Trophoblast cell (in vitro differentiated cells and primary cell): ENCODE measurements around the gene TRIM13.
A peak's percentile ranks its signal among the peaks of the same experiment; 100 is the strongest.

Source experiments
- DNase-seq, 2 donors: peaks; one replicate each; pipeline ENCODE4 v3.0.0-alpha.2; 2016
- H2AFZ ChIP-seq: 2 replicates; pipeline ENCODE4 v1.6.1; 2013; ENCODE audit warnings: low read length, moderate library complexity, mild to moderate bottlenecking; ENCODE audit not compliant: insufficient read depth, poor library complexity
- H2AK5ac ChIP-seq: 2 replicates; pipeline ENCODE4 v1.6.1; 2013; ENCODE audit warnings: mild to moderate bottlenecking, low read length
- H2BK120ac ChIP-seq: 2 replicates; pipeline ENCODE4 v1.6.1; 2013; ENCODE audit warnings: low read length, mild to moderate bottlenecking, moderate library complexity; ENCODE audit not compliant: insufficient read depth, poor library complexity
- H2BK12ac ChIP-seq: 2 replicates; pipeline ENCODE4 v1.6.1; 2013; ENCODE audit warnings: mild to moderate bottlenecking, low read length, moderate library complexity
- H2BK5ac ChIP-seq: 2 replicates; pipeline ENCODE4 v1.6.1; 2013; ENCODE audit warnings: low read length, low read depth, moderate library complexity, mild to moderate bottlenecking; ENCODE audit not compliant: poor library complexity
- H3K14ac ChIP-seq: 2 replicates; pipeline ENCODE4 v1.6.1; 2013; ENCODE audit warnings: mild to moderate bottlenecking, low read length
- H3K18ac ChIP-seq: 2 replicates; pipeline ENCODE4 v1.6.1; 2013; ENCODE audit warnings: mild to moderate bottlenecking, low read length
- H3K23ac ChIP-seq: 2 replicates; pipeline ENCODE4 v1.6.1; 2013; ENCODE audit warnings: low read length
- H3K27ac ChIP-seq: 2 replicates; pipeline ENCODE4 v1.5.1; 2013; ENCODE audit warnings: low read depth, mild to moderate bottlenecking, inconsistent platforms, low read length, moderate library complexity
- H3K27me3 ChIP-seq: 2 replicates; pipeline ENCODE4 v1.6.1; 2013; ENCODE audit warnings: inconsistent platforms, mild to moderate bottlenecking, low read length, moderate library complexity; ENCODE audit not compliant: insufficient read depth
- H3K36me3 ChIP-seq, 2 experiments: 1 replicate in 1 of 2; 2 replicates in 1 of 2; pipeline ENCODE4 v1.6.1; 2013; ENCODE audit warnings: low read length in 2 of 2, mild to moderate bottlenecking in 2 of 2, moderate library complexity in 1 of 2; ENCODE audit not compliant: insufficient read depth in 2 of 2, control insufficient read depth in 1 of 2
- H3K4ac ChIP-seq: 2 replicates; pipeline ENCODE4 v1.6.1; 2013; ENCODE audit warnings: low read depth, mild to moderate bottlenecking, low read length, moderate library complexity
- H3K4me1 ChIP-seq, 2 experiments: 1 replicate in 1 of 2; 2 replicates in 1 of 2; pipeline ENCODE4 v1.6.1; 2013; ENCODE audit warnings: low read length in 2 of 2, mild to moderate bottlenecking in 2 of 2, moderate library complexity in 1 of 2; ENCODE audit not compliant: insufficient read depth in 2 of 2, control insufficient read depth in 1 of 2
- H3K4me2 ChIP-seq: 2 replicates; pipeline ENCODE4 v1.6.1; 2013; ENCODE audit warnings: inconsistent platforms, mild to moderate bottlenecking, low read length, moderate library complexity
- H3K4me3 ChIP-seq: 2 replicates; pipeline ENCODE4 v1.5.1; 2013; ENCODE audit warnings: mild to moderate bottlenecking, low read depth, low read length, inconsistent platforms
- H3K79me1 ChIP-seq: one replicate; pipeline ENCODE4 v1.6.1; 2013; ENCODE audit warnings: low read length
- H3K79me2 ChIP-seq: 2 replicates; pipeline ENCODE4 v1.6.1; 2013; ENCODE audit warnings: low read length, mild to moderate bottlenecking; ENCODE audit not compliant: control insufficient read depth, insufficient read depth, poor library complexity
- H3K9ac ChIP-seq: 2 replicates; pipeline ENCODE4 v1.6.1; 2013; ENCODE audit warnings: mild to moderate bottlenecking, low read length
- H3K9me3 ChIP-seq: 2 replicates; pipeline ENCODE4 v1.6.1; 2013; ENCODE audit warnings: low read depth, mild to moderate bottlenecking, control low read depth, inconsistent platforms, low read length; ENCODE audit not compliant: insufficient read depth
- H4K12ac ChIP-seq: 2 replicates; pipeline ENCODE4 v1.6.1; 2013; ENCODE audit warnings: low read depth, mild to moderate bottlenecking, low read length, moderate library complexity
- H4K8ac ChIP-seq: 2 replicates; pipeline ENCODE4 v1.6.1; 2013; ENCODE audit warnings: low read depth, mild to moderate bottlenecking, low read length, moderate library complexity
- H4K91ac ChIP-seq: one replicate; pipeline ENCODE4 v1.6.1; 2013; ENCODE audit warnings: low read depth, mild to moderate bottlenecking, low read length, moderate library complexity
- WGBS: extraction: QIAGEN DNeasy Blood & Tissue Kit; methylation state at CpG from one replicate; pipeline ENCODE4 v1.1.7; 2013; ENCODE audit warnings: missing lambda C conversion rate; ENCODE audit not compliant: insufficient read length, insufficient coverage; ENCODE audit errors: extremely low coverage; 5-methylcytosine and 5-hydroxymethylcytosine counted together

The TRIM13 gene

GRCh38 chr13:50016444-50016843 lies 19.6 kb downstream of the TRIM13 start:
- no peak overlapping the region for H2BK12ac ChIP-seq
- H3K27me3 ChIP-seq: no peaks in the 10 kb centered on the region
- no peaks in the 10 kb centered on the region for H3K4me1 ChIP-seq
- DNase-seq: no peak
- no peak overlapping the region for H3K23ac ChIP-seq
- no peaks in the 10 kb centered on the region for H3K79me2 ChIP-seq
- H3K9ac ChIP-seq: no peak overlapping the region
- H3K14ac ChIP-seq: no peak overlapping the region
- H3K18ac ChIP-seq: no peak overlapping the region
- H3K9me3 ChIP-seq: no peaks in the 10 kb centered on the region
- H3K4ac ChIP-seq: no peak overlapping the region
- H2BK5ac ChIP-seq: no peak overlapping the region
- no peak overlapping the region for H4K91ac ChIP-seq
- H3K4me2 ChIP-seq: no peak overlapping the region
- H2AK5ac ChIP-seq: no peak overlapping the region
- H4K8ac ChIP-seq: no peak overlapping the region
- no peak overlapping the region for H3K4me3 ChIP-seq
- H3K27ac ChIP-seq: no peak overlapping the region
- H3K36me3 ChIP-seq: peaks cover 16 to 23% of the 10 kb centered on the region in 2 experiments
- WGBS: no CpG with 5 or more reads among the region's 2 CpGs
- H2BK120ac ChIP-seq: no peak overlapping the region
- no peak overlapping the region for H4K12ac ChIP-seq
- H2AFZ ChIP-seq: no peak overlapping the region
- H3K79me1 ChIP-seq: no peaks in the 10 kb centered on the region

DNA sequence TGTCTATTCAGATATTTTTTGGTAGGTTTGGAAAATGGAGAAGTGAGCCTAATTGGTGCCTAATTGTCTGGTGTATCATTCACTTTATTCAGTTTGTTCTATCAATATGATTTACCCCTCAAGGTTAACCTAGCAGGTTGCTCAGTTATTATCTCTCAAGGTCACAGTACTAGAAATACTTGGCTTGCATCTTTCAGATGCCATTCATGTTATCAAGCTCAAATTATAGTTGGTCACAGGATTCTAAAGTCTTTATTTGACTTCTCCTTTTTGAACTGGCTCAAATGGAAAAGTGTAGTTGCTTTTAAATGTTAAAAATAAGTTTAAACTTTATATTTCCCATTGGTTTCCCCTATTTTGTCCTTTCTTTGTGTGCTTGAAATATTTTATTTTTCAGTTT lies 21.0 kb downstream of the TRIM13 start:
- H3K79me2 ChIP-seq: no peaks in the 10 kb centered on the region
- no peak overlapping the region for H3K14ac ChIP-seq
- H3K27me3 ChIP-seq: no peaks in the 10 kb centered on the region
- peaks cover 12 to 14% of the 10 kb centered on the region in 2 experiments for H3K36me3 ChIP-seq
- H3K4ac ChIP-seq: no peak overlapping the region
- no peak overlapping the region for H2AK5ac ChIP-seq
- H2BK12ac ChIP-seq: no peak overlapping the region
- no peaks in the 10 kb centered on the region for H3K4me1 ChIP-seq
- H3K9me3 ChIP-seq: no peaks in the 10 kb centered on the region
- H3K18ac ChIP-seq: no peak overlapping the region
- H3K4me3 ChIP-seq: no peak overlapping the region
- no peak overlapping the region for H3K23ac ChIP-seq
- DNase-seq: no peak
- no peaks in the 10 kb centered on the region for H3K79me1 ChIP-seq
- H4K12ac ChIP-seq: no peak overlapping the region
- no peak overlapping the region for H2BK120ac ChIP-seq
- no peak overlapping the region for H3K9ac ChIP-seq
- H2BK5ac ChIP-seq: no peak overlapping the region
- no peak overlapping the region for H3K4me2 ChIP-seq
- no peak overlapping the region for H3K27ac ChIP-seq
- no peak overlapping the region for H2AFZ ChIP-seq
- H4K8ac ChIP-seq: no peak overlapping the region
- no peak overlapping the region for H4K91ac ChIP-seq

- Histone ChIP-seq H3K18ac (no peak overlapping the region), H3K27ac (no peak overlapping the region), H3K9ac (no peak overlapping the region), H2AFZ (no peak overlapping the region), H3K4me1 (peaks cover 0 to 2% of the 10 kb centered on the region in 2 experiments), H3K79me2 (no peaks in the 10 kb centered on the region), H3K4me2 (no peak overlapping the region), H2BK12ac (no peak overlapping the region), H4K8ac (no peak overlapping the region), H3K36me3 (peaks cover 5 to 6% of the 10 kb centered on the region in 2 experiments), H3K23ac (no peak overlapping the region), H3K14ac (no peak overlapping the region), H4K91ac (no peak overlapping the region), H3K4me3 (no peak overlapping the region), H2BK5ac (no peak overlapping the region), H3K27me3 (no peaks in the 10 kb centered on the region), H4K12ac (no peak overlapping the region), H2AK5ac (no peak overlapping the region), H2BK120ac (no peak overlapping the region), H3K9me3 (no peaks in the 10 kb centered on the region), H3K79me1 (no peaks in the 10 kb centered on the region), H3K4ac (no peak overlapping the region)
- no CpG with 5 or more reads among the region's 1 CpG for WGBS
- peak in 1 of 2 donors; percentile 30 for DNase-seq
Observed at GRCh38 chr13:50025436-50025835, 28.6 kb downstream of the TRIM13 start.

DNA sequence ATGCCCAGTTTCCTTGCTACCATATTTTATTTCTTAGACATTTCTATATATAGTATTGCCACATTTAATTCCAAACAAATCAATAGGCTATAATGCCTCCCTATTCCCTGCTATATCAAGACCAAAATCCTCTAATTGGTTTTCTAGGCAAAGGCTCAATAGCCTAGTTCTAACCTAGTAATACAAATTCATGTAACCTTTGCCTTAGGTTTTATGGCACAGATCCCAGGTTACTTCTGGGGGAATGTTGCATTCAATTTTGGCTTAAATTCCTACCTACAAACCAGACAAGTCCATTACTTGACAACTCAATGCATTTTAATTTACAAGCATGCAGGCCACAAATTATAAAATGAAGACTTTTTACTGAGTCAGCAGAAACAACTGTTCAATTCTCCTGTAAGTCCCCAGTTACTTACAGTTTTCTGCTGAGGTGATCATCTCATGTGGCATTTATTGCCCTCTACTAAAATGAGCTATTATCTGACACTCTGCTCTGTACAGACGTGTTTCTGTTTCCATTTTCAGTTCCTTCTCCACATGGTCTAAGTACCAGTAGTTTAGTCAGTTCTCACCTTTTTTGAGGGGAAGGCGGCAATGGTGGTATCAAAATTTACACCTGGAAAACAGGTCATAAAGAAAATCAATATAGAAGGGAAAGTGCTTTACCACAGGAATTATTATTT lies 30.1 kb downstream of the TRIM13 start:
- Histone ChIP-seq H3K79me2 (no peaks in the 10 kb centered on the region), H3K27me3 (no peaks in the 10 kb centered on the region), H2AK5ac (no peak overlapping the region), H3K18ac (no peak overlapping the region), H4K8ac (no peak overlapping the region), H3K4me1 (peaks cover 0 to 2% of the 10 kb centered on the region in 2 experiments), H2BK12ac (no peak overlapping the region), H3K9ac (no peak overlapping the region), H3K4ac (no peak overlapping the region), H3K36me3 (peaks cover 0 to 1% of the 10 kb centered on the region in 2 experiments), H4K91ac (no peak overlapping the region), H2BK5ac (no peak overlapping the region), H2BK120ac (no peak overlapping the region), H2AFZ (no peak overlapping the region), H3K4me2 (no peak overlapping the region), H3K9me3 (no peaks in the 10 kb centered on the region), H3K23ac (no peak overlapping the region), H4K12ac (no peak overlapping the region), H3K14ac (no peak overlapping the region), H3K27ac (no peak overlapping the region), H3K79me1 (no peaks in the 10 kb centered on the region), H3K4me3 (no peak overlapping the region)
- no peak for DNase-seq
- WGBS: no CpG with 5 or more reads among the region's 2 CpGs
